Measurements from ENCODE around the gene G6PC3. TPM values are rescaled to one million over a fixed set of nuclear protein-coding genes. Genes with fewer than 3 reads are reported as not detected.
"Not testable (repeated sequence)": the region's sequence is repeated elsewhere in the genome, so short reads cannot be mapped to it uniquely, and the experiment has no call there.

G6PC3 gene
- total RNA-seq, 1 experiment from 2014 or later = 47.0 TPM

- ChIA-PET CTCF (interaction anchor here (0.6 kb wide), 1 partner anchor 126 kb away, joined by 3 read pairs; no protein-coding TSS in a partner anchor), POLR2A (ENCODE audit: low non-redundant PET) (no interaction called here)
- H3K4me3 ChIP-seq (ENCODE audit: low read depth, low read length, poor library complexity, severe bottlenecking) = no peak overlapping the region
- DNase-seq (ENCODE audit: low spot score) = no peak
- H3K27ac ChIP-seq (ENCODE audit: low read depth, low read length, poor library complexity, severe bottlenecking) = no peak overlapping the region
- TF ChIP-seq CTCF (conservative IDR thresholded peaks at IDR 0.05; ENCODE audit: low read depth, low read length) = no peak
- no peak for TF ChIP-seq EZH2 (IDR thresholded peaks at IDR 0.05; ENCODE audit: borderline replicate concordance, low read depth, low read length, poor library complexity, severe bottlenecking)
- intact Hi-C loops (cut with micrococcal nuclease; ENCODE audit: unreplicated experiment) = no loop called here
- H3K27me3 ChIP-seq (replicated peaks; ENCODE audit: insufficient read depth, low read depth, low read length, poor library complexity) = no peaks in the 10 kb centered on the region
- H3K4me1 ChIP-seq (ENCODE audit: insufficient read depth, low read length, poor library complexity, severe bottlenecking) = peaks cover 9% of the 10 kb centered on the region
- H3K36me3 ChIP-seq (ENCODE audit: insufficient read depth, low read length, poor library complexity, severe bottlenecking) = no peaks in the 10 kb centered on the region
- BruUV-seq (replicated peaks) = no TSS peak
- H3K9me3 ChIP-seq (ENCODE audit: low read depth, low read length, poor library complexity, severe bottlenecking) = no peaks in the 10 kb centered on the region
Measured at GRCh38 chr17:44043272-44043696, 27.3 kb upstream of the G6PC3 start.

- H3K9me3 ChIP-seq (ENCODE audit: low read depth, low read length, poor library complexity, severe bottlenecking) = no peaks in the 10 kb centered on the region
- peaks cover 9% of the 10 kb centered on the region for H3K4me1 ChIP-seq (ENCODE audit: insufficient read depth, low read length, poor library complexity, severe bottlenecking)
- CTCF ChIA-PET = interaction anchor here (0.6 kb wide), 1 partner anchor 127 kb away, joined by 3 read pairs; no protein-coding TSS in a partner anchor
- H3K27ac ChIP-seq (ENCODE audit: low read depth, low read length, poor library complexity, severe bottlenecking) = no peak overlapping the region
- intact Hi-C loops (cut with micrococcal nuclease; ENCODE audit: unreplicated experiment) = no loop called here
- H3K36me3 ChIP-seq (ENCODE audit: insufficient read depth, low read length, poor library complexity, severe bottlenecking) = no peaks in the 10 kb centered on the region
- no peak for DNase-seq (ENCODE audit: low spot score)
- POLR2A ChIA-PET (ENCODE audit: low non-redundant PET) = no interaction called here
- H3K4me3 ChIP-seq (ENCODE audit: low read depth, low read length, poor library complexity, severe bottlenecking) = no peak overlapping the region
- no peaks in the 10 kb centered on the region for H3K27me3 ChIP-seq (replicated peaks; ENCODE audit: insufficient read depth, low read depth, low read length, poor library complexity)
- BruUV-seq (replicated peaks) = no TSS peak
- no peak for TF ChIP-seq EZH2 (IDR thresholded peaks at IDR 0.05; ENCODE audit: borderline replicate concordance, low read depth, low read length, poor library complexity, severe bottlenecking)
- TF ChIP-seq CTCF (conservative IDR thresholded peaks at IDR 0.05; ENCODE audit: low read depth, low read length) = no peak
Measured at GRCh38 chr17:44044071-44044470, 26.5 kb upstream of the G6PC3 start.

- intact Hi-C loops (cut with micrococcal nuclease; ENCODE audit: unreplicated experiment) = no loop called here
- POLR2A ChIA-PET (ENCODE audit: low non-redundant PET) = no interaction called here
Measured at GRCh38 chr17:44045486-44045885, 25.0 kb upstream of the G6PC3 start.

GRCh38 chr17:44046893-44047292, 23.6 kb upstream of the G6PC3 start:
- CTCF ChIA-PET; POLR2A ChIA-PET (ENCODE audit: low non-redundant PET); H3K27ac ChIP-seq (ENCODE audit: low read depth, low read length, poor library complexity, severe bottlenecking); BruUV-seq (replicated peaks); H3K4me1 ChIP-seq (ENCODE audit: insufficient read depth, low read length, poor library complexity, severe bottlenecking); DNase-seq (ENCODE audit: low spot score); H3K9me3 ChIP-seq (ENCODE audit: low read depth, low read length, poor library complexity, severe bottlenecking); H3K27me3 ChIP-seq (replicated peaks; ENCODE audit: insufficient read depth, low read depth, low read length, poor library complexity); intact Hi-C loops (cut with micrococcal nuclease; ENCODE audit: unreplicated experiment); H3K4me3 ChIP-seq (ENCODE audit: low read depth, low read length, poor library complexity, severe bottlenecking): not testable (repeated sequence)
- H3K36me3 ChIP-seq (ENCODE audit: insufficient read depth, low read length, poor library complexity, severe bottlenecking) = peaks cover 15% of the 10 kb centered on the region

More at GRCh38 chr17:44045486-44045885, 25.0 kb upstream of the G6PC3 start:
- DNase-seq (ENCODE audit: low spot score) = no peak
- Histone ChIP-seq H3K4me3 (ENCODE audit: low read depth, low read length, poor library complexity, severe bottlenecking) (no peak overlapping the region), H3K9me3 (ENCODE audit: low read depth, low read length, poor library complexity, severe bottlenecking) (no peaks in the 10 kb centered on the region), H3K36me3 (ENCODE audit: insufficient read depth, low read length, poor library complexity, severe bottlenecking) (peaks cover 9% of the 10 kb centered on the region), H3K27ac (ENCODE audit: low read depth, low read length, poor library complexity, severe bottlenecking) (no peak overlapping the region), H3K4me1 (ENCODE audit: insufficient read depth, low read length, poor library complexity, severe bottlenecking) (peaks cover 9% of the 10 kb centered on the region), H3K27me3 (replicated peaks; ENCODE audit: insufficient read depth, low read depth, low read length, poor library complexity) (no peaks in the 10 kb centered on the region)
- no peak for TF ChIP-seq EZH2 (IDR thresholded peaks at IDR 0.05; ENCODE audit: borderline replicate concordance, low read depth, low read length, poor library complexity, severe bottlenecking)
- TF ChIP-seq CTCF (conservative IDR thresholded peaks at IDR 0.05; ENCODE audit: low read depth, low read length) = no peak
- CTCF ChIA-PET = no interaction called here
- BruUV-seq (replicated peaks) = no TSS peak
